Stimulated activated CD4-positive, alpha-beta T cell treated with anti-CD3 and anti-CD28 coated beads, Interleukin-1b, Interleukin-23, amount 100 ng/mL, for 1 hour (primary cell): ENCODE measurements around the gene DLG2.

Experiments used
- DNase-seq, 2 donors: peaks; one replicate each; pipeline ENCODE4 v3.0.0-alpha.2; 2020; ENCODE audit warnings: low read depth in 2 of 2

The DLG2 gene

GRCh38 chr11:83410605-83411565 lies 2216.3 kb downstream of the DLG2 start:
- DNase-seq, result no peak

GRCh38 chr11:83409891-83410290 lies 2217.3 kb downstream of the DLG2 start:
- no peak for DNase-seq

DNA sequence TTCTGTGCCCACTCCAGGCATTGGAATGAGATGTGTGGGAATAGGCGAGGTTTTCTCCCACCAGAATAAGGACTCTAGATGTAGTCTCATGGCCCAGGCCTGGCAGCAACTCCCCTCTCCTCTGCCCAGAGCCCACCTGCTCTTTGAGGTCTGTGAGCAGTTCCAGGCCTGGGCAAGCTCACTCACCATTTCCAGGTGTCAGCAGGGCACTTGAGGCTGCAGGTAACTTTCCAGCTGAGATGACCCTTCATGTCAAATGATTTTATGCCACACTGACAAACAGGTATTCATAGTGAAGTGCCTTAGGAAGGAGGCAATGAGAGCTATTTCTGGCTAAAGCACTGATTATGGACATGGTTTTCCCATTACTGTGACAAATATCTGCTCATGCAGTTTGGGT lies 2217.7 kb downstream of the DLG2 start:
- no peak for DNase-seq

DNA sequence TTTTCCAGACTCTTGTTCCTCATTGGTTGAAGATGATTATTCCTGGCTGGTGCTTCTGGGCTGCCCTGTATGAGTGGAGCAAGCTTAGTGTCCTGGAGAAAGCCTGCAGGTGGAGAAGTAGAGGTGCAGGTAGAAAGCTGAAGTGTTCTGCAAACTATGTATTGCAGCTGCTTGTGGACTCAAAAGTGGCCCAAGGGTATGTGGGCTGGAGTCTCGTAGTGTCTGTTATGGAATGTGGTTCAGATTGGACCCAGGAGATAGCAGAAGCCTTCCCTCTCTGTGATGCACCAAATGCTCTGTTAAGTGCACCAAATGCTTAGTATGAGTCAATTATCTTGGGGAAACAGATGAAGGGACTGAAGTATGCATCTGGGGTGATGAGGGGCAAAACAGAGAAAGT lies 2218.2 kb downstream of the DLG2 start:
- no peak for DNase-seq
